Measurements from ENCODE around the gene NIN.

GRCh38 chr14:50677527-50678063, 153.4 kb downstream of the NIN start:
- TF ChIP-seq POLR2A (IDR thresholded peaks at IDR 0.05; ENCODE audit: low read depth, low read length) (0 out of 2 replicates have a peak, but pooled peaks have one; percentile 35), TAF1 (IDR thresholded peaks at IDR 0.05; ENCODE audit: borderline replicate concordance, low read depth, low read length) (no peak), POLR2AphosphoS5 (IDR thresholded peaks at IDR 0.05; ENCODE audit: low read depth, low read length) (no peak)
